HG03439 (cell line): Measurements from ENCODE around the gene DTD1.

Experiments used
- ATAC-seq: cut with Tn5 transposase; IDR thresholded peaks from one replicate; pipeline ENCODE4 v1.9.1; 2021; ENCODE audit warnings: mild to moderate bottlenecking, moderate library complexity; ENCODE audit not compliant: unreplicated experiment

DTD1 gene

DNA sequence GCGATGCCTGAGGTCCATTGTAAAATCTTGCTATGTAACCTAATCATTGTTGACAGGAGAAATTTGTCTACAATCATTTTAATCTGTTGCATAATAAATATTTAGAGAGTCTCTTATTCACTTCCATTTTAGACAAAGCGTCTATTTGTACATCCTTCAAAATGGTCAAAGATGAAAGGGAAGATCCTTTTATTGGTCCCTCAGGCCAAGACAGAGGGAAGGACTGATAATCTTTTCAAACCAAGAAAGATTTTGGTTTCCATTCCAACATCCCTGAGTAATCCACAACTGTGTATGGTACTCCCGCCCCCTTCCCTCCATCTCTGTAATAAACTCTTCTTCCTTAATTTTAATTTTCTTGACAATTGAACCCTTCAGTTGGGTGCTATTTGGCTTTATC is 114.1 kb downstream of the DTD1 start:
- ATAC-seq, result no peak

DNA sequence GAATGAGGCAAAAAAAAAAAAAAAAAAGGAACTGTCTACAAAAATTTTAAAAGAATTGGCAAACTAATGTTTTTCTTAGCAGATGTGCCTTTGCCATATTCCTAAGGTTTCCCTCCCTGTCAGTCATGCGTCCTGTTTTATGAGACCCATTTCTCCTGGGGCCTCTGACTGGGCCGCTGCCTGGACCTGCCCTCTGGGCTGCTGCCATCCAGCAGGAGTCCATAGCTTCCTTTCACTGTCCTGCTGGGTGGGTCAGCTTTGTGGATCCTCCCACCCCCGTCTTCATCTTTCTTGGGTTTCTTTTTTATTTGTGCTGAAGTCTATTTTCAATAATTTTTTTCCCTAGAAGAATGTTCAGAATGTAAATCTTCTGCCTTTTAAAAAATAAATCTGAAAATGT is 114.9 kb downstream of the DTD1 start:
- ATAC-seq, result no peak

DNA sequence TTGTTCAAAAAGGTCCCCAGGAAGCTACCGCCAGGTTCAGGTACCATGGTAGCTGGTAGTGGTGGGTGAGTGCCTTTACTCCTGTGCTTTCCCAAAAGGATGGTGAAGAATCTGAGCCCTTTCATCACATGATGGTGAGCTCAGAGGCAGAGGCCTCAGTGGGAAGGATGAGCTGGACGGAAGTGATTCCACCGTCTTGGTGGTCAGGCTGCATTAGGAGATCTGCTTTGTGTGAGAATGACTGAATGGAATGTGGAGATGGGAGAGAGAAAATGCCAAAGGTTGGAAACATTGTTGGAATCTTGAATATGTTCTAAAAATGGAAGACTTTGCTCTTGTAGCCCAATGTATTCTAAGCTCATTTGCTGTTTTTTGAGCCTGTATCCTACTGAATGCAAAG is 117.6 kb downstream of the DTD1 start:
- no peak for ATAC-seq

DNA sequence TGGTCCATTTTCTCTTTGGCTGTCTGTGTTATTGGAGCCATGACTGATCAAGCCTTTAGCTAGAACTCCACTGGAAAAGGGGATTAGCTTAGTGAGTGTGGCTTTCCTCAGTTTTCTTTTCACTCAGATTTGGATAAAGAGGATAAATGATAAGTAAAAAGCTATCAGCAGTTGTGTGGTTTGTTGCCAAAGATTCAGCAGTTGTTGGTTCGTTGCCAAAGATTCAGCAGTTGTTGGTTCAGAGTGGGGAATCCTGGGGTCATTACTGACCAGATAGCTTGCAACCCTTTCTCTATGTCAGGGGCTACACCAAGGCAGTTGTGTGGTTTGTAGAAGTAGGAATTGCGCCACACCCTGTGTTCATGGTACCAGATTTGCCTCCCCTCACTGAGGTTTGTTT is 118.1 kb downstream of the DTD1 start:
- no peak for ATAC-seq

DNA sequence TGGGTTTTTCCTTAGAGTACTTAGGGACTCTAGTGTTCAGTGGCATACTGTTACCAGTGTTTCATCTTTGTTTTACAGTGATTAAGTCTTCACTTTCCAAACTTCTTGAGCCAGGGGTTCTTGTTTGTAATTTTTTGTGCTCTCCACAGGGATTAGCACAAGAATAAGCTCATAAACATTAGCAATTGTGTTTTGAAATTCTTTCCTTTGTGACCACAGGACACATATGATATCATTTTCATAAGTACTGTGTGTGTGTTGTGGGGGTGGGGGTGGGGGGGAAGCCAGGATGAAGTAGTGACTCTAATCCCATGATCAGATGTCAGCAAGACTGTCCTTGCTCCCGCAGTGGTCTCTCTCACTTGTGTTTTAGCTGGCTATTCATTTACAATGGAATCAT is 124.3 kb downstream of the DTD1 start:
- ATAC-seq, result no peak

DNA sequence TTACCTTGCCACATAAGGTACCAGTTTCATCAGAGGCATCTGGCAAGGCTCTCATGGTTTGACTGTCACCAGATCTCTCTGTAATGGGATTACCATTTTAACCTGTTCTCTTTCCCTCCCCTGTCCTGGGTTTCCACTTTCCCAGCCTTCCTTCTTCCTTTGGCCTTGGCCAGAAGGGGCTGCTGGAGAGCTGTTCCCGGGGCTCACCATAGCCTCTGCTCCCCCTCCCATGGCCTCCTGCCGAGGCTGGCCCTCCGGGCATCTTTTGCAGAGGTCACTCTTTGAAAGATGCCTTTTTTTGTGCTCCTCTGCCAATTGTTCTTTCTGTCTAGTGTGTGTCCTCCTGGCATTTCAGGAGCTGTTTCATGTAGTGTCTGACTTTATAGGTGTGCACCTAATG is 125.0 kb downstream of the DTD1 start:
- no peak for ATAC-seq

DNA sequence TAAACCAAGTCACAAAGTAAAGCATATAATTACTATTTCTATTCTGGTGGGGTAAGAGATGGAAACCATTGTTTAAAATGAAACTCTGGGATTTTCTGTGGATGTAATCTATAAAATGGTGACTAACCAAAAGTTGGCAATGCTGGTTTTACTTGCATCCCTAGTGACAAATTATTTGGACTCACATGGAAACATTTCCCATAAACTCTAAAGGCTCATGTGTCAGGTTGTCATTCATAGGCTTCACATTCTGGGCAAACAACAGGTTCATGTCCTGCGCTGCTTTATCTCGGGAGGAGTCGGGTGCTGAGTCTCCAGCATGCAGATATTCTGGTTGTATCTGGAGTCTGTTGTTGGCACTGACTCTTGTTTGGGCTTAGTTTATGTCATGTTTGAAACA is 127.7 kb downstream of the DTD1 start:
- ATAC-seq, result no peak

DNA sequence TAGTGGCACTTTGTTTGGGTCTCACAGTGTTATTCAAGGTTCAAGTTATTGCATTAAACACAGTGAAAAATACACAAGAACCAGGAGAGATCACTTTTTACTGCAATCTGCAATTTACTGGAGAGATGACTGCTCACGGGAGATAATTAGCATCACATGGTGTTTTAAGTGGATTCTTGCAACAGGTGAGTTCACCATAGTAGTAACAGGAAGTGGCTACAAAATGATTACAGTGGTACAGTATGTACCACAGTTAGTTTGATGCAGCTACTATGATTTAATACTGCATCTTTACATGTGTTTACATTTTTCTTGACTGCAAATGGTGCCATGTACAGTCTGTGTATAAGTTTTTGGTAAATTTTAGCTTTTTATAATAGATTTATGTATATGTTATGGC is 129.2 kb downstream of the DTD1 start:
- no peak for ATAC-seq

DNA sequence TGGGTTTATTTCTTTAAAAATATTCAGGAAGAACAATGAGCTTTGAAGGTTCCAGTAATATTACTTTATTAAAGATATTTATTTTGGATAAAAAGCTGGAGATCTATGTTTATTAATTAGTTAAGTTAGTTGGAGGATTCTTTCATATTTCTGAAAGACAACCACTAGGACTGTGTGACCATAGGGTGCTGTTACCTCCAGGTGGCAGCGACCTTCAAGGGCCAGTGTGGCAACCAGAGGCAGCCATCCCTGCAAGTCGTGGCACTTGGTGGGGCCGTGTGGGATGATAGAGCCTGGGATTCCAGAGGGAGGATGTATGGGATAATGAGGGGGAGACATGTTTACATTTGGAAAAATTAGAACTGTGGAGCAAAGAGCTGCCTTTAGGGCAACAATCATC is 130.3 kb downstream of the DTD1 start:
- ATAC-seq, result no peak

DNA sequence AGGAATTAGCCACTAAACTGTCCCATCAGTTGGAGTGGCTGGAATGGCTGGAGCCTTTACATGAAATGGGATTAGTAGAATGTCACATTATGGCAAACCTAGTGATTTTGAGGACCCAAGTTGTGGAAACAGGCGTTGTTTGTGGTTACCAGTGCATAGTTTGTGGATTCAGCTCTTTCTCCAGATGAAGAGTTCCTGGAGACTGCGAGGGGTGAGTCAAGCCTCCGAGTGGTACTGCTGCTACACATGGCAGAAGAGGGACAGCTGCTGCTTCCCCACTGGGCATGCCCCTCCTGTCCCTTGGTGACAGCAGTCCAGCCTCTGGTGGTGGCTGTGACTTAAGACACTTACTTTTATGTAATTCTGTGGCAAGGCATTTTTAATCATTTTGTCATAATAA is 131.6 kb downstream of the DTD1 start:
- no peak for ATAC-seq

DNA sequence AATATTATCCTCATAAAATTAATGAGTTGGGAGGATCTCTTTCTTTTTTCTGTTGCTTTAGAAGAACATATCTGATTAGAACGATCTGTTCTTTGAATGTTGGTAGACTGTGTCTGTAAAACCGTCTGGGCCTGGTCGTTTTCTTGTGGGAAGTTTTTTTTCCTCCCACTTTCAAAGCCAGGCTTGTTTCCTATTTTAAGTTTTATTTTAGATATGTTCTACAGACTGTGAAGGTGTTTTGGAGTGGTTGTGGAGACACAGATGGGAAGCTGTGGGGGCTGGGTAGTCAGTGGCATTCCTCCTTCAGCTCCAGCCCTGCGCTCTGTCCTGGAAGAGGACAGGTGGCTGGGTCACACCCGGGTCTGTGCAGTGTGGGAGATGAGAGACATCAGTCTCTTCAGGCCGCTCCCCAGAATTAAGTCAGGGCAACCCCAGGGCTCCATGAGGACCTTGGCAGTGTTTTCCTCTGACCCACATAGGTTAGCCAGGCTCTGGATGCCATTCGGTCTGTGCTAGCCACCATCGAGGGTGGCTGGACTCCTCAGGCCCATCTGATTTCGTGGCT is 133.8 kb downstream of the DTD1 start:
- ATAC-seq, result no peak

DNA sequence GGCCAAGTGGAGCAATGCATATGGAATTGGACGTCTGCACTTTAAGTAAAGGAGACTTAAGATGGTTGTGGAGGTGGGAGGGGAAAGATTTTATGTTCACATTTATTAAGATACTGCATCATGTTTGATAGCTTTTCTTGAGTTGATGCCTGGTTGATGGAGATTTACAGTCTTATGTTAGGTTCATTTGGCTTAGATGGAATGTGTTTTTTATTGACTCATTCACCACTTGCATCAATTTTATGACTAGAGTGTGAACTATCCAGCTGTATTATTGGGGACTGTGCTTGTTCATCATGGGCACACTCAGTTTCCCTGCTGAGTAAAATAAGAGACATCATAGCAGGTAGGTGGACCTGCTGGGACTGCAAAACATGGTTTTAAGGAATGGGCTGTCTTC is 134.5 kb downstream of the DTD1 start:
- no peak for ATAC-seq

DNA sequence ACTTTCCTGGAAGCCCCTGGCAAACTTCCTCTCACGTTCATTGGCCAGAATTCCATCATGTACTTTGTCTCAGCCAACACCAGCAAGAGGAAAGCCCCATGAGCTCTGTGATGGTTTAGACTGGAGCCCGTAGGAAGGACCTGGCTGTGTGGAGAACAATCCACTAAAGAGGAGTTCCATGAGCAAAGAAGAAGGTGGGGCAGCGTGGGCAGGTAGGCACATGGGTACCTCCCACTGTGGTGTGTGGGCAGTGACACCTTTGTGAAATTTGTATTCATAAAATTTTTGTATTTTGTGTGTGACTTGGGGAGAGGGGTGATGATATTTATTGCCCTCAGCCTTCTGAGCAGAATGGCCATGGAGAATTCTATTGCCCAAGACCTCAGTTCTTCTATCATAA is 136.2 kb downstream of the DTD1 start:
- ATAC-seq, result no peak

DNA sequence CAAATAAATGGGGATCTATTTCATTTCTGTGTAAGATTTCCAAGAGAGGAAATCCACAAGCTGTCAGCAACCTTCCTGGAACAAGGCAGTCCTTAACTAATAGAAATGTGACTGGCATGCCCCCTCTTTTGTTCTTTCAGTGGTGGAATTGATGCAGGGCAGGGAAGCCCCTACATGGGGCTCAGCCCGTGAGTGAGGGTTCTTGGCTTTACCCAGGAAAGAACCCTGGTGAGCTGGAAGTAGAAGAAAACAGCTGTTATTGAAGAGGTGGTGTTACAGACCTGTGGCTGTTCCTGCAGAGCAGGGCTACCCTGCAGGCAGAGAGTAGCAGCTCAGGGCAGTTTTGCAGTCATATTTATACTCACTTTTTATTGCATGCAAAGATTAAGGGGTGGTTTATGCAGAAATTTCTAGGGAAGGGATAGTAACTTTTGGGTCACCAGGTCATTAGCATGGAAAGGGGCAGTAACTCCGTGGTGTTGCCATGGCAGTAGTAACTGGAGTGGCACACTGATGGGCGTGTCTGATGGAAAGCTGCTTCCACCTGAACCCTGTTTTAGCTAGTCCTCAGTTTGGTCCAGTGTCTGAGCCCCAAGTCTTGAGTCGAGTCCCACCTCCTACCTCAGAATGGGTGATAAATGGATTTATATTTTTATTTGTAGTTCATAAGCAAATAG is 137.1 kb downstream of the DTD1 start:
- ATAC-seq, result no peak

DNA sequence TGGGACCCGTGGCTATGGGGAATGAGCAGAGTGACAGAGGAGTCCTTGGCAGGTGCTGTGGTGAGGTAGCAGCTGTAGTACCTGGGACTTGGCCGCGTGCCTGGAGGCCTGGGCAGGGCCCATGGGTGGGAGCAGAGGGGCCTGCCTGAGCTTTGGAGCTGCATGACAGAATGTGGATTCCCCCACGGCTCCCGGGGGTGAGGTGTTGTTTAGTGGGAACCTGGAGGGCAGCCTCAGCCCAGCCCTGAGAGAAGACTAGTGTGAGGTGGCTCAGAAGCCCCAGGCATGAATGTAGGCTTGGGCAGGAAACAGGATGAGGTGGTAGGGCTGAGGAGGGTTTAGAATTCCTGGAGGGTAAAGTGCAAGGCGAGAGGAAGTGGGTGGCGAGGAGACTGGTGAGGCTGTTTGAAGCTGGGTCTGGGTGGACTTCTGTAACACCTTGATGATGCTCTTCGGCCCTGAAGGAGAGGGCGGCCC is 139.2 kb downstream of the DTD1 start:
- ATAC-seq, result no peak

DNA sequence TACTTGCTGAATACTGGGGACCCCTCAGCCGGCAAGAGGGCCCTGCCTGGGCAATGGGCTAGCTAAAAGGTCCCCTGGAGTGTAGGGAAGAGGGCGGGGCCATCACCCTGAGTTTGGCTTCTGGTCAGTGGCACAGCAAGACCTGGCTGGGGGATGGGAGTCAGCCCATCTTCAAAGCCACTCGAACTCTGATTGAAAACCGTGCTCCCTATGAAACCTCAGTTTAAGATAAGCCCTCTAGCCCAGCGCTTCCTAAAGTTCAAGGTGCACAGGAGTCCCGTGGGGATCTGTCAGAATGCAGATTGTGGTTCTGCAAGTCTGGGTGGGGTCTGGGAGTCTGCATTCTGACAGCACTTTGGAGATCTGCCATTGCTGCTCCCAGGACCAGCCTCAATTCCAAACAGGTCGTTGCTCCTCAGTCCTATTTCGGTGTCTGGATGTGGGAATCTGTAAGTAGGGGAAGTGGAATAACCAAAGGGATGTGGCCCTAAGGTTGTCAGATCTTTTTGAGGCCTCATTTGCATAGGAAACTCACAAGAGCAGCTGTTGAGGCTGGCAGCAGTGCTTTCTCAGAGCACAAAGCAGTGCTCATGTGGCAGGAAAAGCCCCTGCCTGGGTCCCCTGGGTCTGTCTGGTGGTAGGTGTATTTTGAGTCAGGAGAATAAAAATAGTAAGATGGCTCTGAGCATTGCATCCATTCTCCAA is 140.5 kb downstream of the DTD1 start:
- peak; percentile 92 for ATAC-seq

DNA sequence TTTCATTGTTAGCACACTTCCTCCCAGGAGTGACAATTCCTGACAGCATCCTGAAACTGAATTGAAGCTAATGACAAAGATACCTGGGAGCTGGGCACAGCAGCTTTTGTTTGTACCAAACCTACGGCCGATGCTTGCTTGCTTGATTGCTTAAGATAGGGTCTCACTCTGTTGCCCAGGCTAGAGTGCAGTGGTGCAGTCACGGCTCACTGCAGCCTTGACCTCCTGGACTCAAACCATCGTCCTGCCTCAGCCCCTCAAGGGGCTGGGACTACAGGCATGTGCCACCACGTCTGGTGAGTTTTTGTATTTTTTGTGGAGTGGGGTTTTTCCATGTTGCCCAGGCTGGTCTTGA is 141.0 kb downstream of the DTD1 start:
- peak; percentile 38 for ATAC-seq

DNA sequence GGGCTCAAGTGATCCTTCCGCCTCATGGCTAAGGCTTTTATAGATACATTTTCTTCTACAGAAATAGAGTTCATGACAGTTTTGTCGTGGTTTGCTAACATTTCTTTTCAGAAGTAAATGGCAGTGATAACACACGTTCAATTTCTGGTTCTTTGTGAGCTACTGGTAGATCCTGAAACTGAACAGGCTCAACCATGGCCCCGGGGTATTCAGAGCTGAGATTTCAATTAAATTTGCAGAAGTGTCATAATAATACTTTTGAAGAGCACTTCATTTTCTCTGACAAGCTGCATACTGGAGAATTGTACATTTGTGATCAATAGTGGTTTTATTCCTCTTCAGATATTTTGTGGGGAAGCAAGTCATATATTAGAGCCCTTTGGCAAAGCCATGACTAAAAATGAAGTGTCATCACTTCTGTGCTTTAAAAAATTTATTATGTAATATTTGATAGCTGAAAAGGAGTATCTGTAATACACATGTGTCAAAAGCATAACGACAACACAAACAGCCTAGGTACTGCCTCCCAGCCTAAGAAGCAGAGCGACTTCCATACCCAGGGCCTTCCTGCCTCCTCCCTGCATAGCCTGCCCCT is 141.5 kb downstream of the DTD1 start:
- no peak for ATAC-seq

DNA sequence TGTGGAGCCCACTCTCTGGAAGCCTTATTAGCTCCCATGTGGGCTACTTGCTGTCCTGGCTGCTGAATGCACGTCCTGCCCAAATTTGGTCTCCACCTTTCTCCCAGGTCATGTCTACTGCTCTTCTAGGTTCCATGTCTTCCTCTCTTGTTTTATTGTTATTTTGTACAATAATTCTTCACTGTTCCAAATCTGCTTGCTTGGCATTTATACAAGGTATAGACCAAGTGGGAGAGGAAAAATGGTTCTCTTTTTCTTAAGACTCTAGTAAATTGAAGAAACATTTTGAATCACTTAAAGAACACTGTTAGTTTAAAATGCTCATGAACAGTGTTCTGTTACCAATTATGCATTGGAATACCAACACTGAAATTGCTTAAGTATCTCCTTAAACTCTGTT is 144.1 kb downstream of the DTD1 start:
- ATAC-seq, result no peak

DNA sequence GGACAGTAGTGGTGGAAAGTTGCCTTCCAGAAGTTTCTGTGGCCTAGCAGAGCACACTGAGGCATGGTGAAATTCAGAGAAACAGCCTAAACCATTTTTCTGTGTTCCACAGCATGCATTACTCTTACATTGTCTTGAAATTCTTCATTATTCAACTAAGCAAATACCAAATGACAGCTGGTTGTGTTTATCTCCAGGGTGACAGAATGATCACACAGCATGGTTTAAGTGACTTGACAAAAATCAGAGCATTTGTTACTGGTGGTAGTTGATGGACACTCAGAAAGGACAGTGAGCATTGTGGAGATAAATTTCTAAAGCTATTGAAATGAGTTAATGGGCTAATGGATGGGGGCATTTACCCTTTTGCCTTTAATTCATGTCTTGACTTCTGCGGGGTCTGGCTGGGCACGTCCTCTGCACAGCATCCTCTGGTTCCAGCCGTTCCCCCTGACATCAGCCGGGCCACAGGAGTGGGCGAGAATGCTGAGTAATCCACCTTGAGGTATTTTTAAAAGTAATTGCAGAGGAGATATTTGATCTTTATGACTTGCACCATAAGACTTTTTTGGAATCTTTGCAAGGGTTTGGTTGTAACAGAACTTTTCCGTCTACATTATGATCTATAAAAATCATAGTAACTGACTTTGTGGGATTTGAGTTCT is 146.8 kb downstream of the DTD1 start:
- ATAC-seq, result no peak

DNA sequence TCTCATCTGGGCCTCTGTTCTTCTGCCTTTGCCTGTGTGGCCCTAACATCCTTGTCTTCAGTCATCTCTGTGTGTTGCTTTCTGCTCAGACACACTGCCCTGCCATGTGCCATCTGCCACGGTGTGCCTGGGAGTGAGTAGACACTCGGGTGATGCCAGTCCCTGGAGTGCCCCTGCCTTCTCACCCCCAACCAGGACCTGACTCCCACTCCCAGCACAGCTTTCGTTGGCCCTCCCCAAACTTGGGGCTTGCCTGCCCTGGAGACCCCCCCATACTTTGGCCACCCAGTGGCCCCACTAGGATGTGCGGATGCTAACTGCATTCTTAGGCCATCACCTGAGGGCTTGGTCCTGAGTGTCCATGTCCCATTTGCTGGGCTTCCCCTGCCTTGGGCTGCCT is 149.3 kb downstream of the DTD1 start:
- ATAC-seq, result no peak

DNA sequence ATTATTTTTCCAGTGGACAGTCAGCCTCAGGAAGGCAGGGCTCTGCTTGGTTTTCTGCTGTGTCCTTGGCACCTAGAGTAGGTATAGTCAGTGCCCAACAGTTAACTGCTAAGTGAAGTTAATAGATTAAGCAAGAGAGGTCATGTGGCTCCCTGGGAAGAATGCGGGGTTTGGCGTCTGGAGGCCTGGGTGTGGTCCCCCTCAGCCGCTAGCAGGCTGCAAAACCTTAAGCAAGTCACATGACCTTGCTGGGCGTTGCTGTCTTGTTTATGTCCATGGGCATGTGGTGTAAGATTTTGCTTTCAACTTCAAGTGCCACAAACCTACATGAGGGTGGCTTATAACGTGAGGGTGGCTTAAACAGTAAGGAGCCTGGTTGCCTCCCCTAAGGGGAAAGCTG is 150.2 kb downstream of the DTD1 start:
- ATAC-seq, result no peak
